Tibial nerve (tissue), 4 donors: ENCODE results near the gene GSTK1.

Source experiments
- CTCF ChIP-seq, 5 experiments: fragments of 200-600 bp in 3 of 5; fragments of 450-650 bp in 2 of 5; sonication (generic) in 3 of 5; IDR thresholded peaks; one replicate each; pipeline ENCODE4 v1.5.1; 2016 to 2019; ENCODE audit warnings: antibody characterized with exemption in 5 of 5, mild to moderate bottlenecking in 3 of 5, moderate library complexity in 2 of 5
- EP300 ChIP-seq, 2 donors: sonication (generic); formaldehyde crosslinking; IDR thresholded peaks; one replicate each; pipeline ENCODE4 v1.6.1; 2017; ENCODE audit warnings: antibody characterized with exemption in 2 of 2, mild to moderate bottlenecking in 1 of 2

GRCh38 chr7:143305423-143306070 lies 42.3 kb downstream of the GSTK1 start:
- TF ChIP-seq CTCF (IDR thresholded peaks at IDR 0.05) = peak; percentile 63 to 82 (median 74)
- no peak for TF ChIP-seq EP300 (IDR thresholded peaks at IDR 0.05)
